NK-92 treated with Interleukin-12 subunit alpha and Interleukin-12 subunit beta, amount 100 ng/mL, for 24 hours (cell line): ENCODE data around the gene CBX2.

ENCODE experiments used
- DNase-seq: peaks from one replicate; lab custom pipeline; 2025; lab: John Stamatoyannopoulos, UW

The CBX2 gene

DNA sequence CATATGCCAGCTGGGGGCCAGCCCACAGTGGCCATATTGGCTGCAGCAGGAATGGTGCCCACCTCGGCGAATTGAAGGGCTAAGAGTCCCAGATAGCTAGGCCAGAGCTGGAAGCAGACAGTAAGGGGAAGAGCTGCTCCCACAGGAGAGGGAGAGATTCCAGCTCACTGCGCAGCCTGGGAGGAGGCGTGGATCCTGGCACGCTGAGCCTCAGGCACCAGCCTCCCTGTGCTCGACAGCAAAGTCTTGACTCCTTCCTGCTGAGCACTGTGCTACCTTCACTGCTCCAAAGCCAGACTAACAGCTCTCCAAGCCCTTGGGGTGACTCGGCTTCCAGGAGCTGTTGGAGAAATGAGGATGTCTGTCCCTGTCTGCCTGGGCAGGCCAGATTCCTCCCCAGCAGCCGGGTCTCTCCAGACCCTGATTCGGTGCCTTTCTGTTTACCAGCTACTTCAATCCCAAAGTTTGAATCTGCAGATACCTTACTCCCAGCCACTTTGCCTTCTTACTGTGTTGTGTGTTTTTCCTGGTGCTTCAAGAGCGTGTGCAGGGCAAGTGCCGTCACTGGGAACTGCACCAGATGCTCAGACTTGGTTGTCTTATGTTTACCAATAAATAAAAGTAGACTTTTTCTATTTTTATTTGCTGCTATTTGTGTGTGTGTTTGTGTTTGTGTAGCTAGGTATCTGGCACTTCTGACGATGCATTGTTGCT, 9.1 kb downstream of the CBX2 start:
- DNase-seq, result no peak

DNA sequence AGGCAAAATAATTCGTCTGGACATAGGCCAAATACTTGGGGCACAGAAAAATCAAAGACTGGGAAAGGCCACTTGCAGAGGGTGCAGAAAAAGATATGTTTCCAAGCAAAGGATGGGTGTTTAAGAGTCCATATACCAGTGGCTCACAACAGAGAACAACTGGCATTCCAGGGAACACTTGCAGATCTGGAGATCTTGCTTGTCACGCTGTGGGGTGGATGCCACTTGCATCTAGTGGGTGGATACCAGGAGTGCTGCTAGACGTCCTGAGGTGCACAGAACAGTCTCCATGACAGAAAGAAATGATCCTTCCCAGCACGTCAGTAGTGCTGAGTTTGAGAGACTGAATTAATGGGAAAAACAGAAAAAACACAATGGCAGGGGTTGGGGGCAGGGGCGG, 10.5 kb downstream of the CBX2 start:
- DNase-seq, result no peak

DNA sequence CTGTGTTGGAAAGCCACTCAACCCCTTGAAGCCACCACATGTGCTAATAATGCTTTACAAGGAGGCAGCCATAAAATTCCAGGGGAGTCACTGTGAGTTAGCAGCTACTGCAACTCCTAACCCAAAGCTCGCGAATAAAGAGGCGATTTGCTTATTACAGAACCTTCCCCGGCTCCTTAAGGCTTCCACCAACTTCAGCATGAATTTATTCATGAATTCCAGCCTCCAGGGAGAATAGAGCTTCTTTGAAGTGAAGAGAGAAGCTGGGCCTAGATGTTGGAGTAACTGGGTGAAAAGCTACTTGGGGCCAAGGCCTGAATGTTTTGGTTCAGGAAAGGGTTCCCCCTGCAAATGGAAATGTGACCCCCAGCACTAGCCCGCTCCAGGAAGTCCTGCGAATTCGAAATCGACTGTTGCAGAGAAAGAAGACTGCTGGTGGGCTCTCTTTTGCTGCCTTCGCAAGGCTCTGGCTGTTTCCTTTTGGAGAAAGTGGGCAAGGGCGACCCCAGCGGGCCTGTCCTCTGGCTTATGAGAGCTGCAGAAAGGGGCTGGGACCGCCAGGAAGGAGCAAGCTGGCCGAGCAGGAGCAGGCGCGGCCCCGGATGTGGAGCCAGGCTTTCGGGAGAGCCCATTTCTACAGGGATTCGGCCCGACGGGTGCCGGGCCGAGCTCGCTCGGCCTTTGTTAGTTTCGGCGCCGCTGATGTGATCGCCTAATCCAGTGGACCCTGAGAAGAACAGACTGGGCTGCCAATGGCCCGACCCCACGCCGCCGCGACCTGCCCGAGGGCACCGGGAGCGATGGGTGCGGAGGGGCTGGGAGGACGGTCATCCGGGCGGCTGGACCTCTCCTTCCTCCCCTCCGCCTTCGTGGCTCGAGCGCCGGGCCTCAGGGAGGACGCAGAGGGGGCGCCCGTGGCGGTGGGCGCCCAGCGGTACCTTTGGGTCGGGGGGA, 11.3 kb downstream of the CBX2 start:
- DNase-seq, result no peak

DNA sequence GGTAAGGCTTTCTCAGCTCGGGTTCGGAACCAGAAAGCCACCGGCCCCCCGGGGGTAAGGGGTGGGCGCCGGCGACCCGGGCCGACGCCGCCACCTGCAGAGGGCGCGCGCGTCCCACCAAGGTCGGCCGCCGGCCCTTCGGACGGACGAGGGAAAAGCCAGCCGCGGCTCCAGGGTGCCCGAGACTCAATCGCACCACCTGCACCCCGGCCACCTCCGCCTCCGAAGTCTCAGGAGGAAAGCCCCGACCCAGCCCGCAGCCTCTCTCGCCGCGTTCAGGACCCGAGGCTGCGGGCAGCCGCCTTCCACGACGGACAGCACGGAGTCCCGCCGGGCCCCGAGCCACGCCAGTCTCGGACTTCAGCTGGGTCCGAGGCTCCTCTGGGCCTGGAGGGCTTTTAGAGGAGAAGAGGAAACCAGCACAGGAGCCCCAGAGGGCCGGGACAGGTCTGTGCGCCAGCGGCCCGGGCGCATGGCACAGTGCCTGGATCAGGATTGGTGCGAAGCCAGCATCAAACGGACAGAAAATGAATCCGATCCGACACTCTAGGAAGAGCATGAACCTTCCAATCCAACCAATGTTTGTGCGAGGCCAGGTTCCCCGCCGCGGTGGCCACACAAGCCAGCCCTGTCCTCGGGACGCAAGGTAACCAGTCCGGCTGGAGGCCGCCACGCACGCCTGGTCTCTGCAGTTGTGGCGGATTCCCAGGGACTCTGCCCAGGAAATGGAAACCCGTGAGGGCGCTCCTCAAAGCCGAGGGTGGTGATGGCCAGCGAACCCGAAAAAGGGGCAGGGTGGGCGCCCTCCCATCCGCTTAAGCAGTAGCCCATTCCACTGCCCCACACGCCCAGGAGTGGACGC, 12.2 kb downstream of the CBX2 start:
- DNase-seq, result no peak

DNA sequence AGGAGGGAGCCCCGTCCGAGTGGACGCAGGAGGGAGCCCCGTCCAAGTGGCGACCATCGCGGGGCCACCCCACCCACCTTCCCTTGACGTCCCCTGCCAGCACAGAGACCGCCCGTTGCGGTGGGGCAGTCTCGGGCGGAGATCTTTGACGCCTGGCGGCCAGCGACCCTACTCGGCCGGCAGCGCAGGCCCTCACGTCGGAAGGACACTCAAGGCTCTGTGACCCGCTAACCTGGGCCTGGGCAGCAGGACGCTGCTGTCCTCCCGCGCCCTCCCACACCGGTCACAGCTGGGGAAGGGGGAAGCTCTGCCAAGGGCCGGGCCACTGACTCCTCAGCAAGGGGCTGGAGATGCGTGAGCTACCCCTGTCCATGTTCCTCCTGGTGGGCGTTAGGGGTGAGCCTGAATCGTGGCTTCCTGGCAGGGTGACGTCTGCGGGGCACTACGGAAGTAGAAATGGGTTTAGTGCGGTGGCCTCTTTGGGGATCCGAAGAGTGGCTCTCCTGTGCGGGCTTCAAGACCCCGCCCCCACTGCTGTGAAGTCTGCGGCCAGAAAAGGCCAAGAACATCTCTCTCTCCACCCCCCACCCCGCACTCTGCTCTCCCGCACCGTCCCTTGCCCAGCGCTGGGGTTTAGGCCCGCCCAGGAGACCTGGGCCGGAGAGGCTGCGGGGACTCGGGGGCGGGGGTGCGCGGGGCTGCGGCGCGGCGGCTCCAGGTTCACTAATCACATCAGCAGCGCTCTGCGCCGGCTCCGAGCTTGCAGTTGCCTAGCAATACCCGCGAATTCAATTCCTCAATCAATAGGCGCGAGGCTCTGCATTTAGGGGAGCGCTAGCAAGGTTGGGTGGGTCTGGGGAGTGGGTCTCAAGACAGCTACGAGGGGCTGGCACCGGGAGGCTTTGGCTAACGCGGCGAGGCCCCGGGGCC, 13.1 kb downstream of the CBX2 start:
- no peak for DNase-seq

DNA sequence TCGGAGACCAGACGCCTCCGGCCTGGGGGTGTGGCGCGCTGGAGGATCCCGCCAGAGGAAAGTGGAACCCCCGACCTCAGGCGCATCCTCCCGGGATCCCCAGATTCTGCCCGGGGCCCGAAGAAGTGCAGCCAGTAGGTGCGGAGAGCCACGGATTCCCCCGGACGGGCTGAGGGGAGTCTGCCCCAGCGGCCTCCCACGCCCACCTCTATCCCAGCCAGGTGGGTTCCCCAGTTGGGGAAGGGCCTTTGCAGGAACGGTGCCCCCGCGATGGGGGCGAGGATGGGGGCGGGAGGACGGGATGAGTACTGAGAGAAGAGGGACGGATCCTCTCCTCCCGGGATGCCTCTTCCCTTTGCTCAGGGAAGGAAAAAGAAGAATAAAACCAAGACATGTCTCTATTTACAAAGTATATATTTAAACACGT, 13.8 kb downstream of the CBX2 start:
- no peak for DNase-seq

DNA sequence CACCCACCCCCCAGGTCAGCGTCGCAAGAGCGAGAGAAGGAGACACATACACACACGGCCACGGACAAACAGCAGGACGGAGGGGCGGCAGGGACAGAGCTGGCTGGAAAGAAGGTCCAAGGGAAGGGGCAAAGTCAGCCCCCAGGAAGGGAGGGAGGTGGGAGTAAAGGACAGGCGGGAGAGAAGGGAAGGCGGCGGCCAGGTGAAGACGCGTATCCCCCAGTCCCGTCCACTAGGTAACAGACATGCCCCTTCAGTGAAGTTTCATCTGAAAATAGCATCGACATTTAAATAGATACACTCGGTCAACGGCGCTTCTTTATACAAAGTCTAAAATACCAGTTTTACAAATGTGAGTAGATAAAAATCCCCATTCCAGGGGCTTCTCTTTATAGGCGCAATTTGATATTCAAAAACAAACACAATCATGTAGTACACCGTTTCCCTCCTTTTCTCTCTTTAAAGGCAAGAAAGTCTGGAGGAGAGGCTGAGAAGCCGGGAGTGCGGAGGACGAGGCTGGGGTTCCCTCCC, 14.5 kb downstream of the CBX2 start:
- no peak for DNase-seq

DNA sequence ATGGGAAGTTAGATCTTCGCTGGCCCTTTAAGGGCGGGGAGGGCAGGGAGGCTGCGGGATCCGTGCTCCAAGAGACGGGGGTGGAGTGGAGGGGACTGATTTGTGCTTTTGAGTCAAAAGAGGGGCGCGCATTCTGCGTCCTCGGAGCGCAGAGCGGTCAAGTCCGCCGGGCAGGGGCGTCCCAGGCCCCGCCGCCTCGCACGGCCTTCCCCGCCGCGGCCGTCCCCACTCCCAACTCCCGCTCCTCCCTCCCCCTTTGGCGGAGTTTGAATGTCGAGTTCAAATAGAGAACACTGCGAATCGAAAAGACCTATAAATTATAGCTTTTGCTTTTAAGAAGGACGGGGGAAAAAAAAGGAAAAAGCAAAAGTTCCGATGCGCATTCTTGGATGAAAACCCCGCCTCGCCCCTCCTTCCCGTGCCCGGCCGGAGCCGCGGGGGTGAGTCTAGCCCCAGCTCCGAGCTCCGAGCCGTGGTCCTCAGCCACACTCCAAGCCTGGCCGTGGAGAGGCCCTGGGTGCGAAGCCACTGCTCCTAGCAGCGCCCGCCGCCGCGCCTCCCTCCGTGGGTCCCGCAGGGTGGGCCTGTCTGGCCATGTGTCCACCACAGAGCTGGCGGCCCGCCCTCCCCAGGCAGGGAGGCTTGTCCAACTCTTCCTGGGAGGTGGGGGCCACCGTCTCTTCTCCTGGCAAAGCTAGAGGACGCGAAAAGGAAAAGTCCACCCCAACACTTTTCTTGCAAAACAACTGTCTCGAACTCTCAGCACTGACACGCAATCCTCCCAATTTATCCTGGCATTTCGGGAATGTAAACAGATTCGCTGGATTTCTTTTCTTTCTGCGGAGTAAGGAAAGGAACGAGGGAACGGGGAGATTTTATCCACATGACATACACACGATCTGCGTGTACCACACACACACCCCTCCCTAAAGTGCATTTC, 15.3 kb downstream of the CBX2 start:
- DNase-seq, result no peak

DNA sequence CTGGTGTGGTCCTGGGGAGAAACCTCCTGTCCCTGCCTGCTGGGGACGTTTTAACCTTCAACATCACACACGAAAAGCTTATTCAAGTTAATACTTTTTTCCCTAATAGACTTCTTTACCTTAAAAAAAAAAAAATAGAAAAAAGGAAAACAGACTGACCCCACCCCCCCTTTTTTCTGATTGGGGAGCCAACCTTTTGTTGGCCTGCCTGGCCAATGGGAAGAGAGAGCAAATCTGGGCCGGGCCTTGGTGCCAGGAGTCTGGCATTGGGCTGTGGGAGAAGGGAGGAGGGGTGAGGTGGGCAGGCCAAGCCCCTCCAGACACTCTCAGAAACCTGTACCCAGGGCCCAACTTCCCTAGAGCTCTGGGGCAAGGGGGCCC, 16.0 kb downstream of the CBX2 start:
- no peak for DNase-seq

DNA sequence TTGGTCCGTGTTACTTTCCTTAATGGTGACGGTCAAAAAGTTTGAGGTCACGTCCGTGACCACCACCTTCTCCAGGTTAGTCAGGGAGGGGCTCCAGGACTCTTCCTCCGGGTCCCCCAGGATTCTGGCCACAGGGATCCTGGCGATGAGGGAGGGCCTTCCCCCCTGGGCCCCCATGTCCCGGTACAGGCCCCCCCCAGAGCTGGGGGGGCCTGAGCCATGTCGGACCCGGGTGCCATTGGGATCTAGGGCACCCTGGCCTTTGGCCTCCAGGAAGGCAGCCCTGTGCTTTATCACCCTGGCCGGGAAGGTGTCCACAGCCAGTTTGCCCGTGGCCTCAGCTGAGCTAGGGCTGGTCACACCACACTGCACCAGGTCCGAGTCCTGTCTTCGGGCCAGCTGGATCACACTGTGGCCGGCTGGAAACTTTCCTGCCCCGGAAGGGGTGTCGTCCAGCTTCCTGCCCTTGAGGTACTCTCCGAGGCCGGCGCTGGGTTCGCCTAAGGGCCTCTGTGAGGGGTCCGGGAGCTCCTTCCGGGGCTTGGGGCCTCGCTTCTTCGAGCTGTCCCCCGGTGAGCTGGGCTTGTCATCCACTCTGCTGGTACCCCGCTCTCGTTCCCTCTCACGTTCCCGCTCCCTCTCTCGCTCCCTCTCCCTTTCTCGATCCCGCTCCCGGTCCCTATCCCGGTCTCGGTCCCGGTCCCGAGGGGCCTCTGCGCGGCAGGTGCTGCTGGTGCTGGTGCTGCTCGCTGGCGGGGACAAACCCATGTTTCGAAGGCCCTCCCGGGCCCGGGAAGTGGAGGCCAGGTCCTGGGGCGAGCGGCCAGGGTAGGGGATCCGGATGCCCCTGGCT, 16.9 kb downstream of the CBX2 start:
- no peak for DNase-seq

DNA sequence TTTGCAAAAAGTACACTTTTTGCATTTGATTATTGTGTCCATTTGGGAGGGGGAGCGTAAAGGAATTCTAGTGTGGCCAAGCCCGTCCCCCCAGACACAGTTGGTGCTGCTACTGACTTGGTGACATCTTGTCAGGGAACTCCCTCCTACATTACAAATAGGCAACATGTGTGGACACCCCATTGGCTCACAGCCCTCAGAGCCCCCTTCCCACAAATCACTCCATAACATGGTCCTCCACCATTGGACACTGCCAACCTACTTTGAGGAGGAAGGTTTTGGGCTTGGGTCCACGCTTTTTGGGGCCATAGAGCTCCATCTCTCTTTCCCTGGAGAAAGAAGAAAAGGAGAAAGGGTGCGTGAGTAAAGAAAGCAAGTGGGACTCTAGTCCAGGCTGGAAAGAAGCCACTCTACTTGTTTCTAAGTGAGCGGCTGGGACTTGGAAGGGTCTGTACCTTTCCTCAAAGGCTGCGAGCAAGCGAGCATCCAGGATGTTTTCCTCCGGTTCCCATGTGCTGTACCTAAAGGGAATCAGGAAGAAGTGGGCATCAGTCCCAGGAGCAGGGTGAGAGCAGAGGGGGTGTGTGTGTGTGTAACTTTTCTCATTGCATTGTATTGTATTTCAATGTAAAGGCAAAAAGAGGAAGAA, 18.0 kb downstream of the CBX2 start:
- DNase-seq, result no peak

DNA sequence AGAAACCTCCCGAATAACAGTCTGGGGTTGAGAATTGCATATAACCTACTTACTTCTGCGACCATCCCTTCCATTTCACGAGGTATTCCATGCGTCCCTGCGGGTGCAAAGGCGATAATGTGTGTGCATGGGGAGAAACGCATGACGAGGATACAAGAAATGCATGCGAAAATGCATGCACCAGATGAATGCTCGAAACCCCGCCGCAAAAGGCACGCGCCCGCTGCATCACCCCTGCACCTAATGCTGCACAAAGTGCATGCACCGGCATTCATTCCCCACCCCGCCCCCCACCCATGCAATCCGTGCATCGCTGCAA, 18.5 kb downstream of the CBX2 start:
- DNase-seq, result no peak

DNA sequence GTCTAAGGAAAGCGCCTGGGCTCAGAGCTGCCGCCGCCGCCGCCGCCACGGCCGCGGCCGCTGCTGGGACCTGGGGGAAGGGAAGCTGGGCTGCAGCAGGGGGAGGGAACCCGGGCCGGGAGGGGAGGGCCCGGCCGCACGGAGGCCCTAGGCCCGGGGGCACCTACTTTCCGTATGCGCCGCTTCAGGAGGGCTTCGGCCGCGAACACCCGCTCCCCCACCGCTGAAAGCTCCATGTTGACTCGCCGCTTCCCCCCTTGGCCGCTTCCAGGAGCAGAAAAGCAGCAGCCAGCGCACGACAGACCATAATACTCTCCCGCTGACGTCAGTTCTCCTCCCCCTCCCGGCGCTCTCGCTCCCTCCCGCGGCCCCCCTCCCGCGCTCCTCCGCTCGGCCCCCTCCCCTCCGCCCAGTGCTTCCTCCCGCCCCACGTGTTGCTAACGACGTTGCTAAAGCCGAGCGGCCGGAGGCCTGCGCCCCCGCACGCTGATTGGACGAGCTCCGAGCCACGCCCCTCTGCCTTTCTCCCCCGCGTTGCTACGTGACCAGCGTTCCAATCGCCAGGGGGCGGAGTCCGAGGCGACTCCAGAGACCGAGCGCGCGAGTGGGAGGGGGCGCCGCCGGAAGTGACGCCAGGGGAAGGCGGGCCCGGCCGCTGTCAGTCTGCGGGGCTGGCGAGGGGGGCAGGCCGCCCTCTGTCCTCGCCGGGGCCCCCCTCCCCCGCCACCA, 19.0 kb downstream of the CBX2 start, which contains the start of gene CBX8:
Gene CBX8, minus strand, starts transcription at position 315 of the 729 bp plus-strand sequence. Its CDS starts 79 bp downstream, at position 236.
- DNase-seq, result peak; percentile 99

DNA sequence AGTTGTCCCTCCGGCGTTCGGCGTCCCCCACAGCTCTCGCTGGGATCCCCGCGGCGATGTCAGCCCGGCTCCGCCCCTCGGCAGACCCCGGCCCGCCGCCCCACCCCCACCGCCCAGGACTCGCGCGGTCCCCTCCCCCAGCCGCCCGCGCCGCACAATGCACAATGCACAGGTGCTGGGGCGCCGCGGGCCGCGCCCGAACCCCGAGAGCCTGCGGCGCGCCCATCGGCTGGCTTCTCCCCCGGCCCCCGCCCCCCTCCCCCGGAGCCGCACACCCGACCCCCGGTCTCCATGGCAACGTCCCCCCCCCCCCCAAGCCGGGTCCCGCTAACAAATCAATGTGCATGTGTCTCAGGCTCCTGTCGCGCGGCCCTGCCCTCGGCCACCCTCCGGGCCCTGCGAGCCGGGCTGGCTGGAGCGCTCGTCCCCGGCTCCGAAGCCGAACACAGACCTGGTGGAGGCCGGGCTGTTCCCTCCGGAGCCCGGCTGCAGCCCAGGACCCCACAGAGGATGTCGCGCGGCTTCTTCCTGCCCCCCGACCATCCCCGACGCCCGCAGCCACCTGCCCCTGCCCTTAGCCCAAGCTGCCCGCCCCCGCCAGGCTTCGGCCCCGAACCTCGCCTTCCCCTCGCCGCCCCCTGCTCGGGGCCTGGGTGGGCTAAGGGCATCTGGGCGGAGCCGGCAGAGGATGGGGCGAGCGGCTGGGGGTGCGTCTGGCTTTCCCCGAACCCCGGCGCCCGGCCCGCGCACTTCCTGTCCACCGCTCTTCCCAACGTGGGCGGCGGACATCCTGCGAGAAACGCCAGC, 19.7 kb downstream of the CBX2 start:
- no peak for DNase-seq

DNA sequence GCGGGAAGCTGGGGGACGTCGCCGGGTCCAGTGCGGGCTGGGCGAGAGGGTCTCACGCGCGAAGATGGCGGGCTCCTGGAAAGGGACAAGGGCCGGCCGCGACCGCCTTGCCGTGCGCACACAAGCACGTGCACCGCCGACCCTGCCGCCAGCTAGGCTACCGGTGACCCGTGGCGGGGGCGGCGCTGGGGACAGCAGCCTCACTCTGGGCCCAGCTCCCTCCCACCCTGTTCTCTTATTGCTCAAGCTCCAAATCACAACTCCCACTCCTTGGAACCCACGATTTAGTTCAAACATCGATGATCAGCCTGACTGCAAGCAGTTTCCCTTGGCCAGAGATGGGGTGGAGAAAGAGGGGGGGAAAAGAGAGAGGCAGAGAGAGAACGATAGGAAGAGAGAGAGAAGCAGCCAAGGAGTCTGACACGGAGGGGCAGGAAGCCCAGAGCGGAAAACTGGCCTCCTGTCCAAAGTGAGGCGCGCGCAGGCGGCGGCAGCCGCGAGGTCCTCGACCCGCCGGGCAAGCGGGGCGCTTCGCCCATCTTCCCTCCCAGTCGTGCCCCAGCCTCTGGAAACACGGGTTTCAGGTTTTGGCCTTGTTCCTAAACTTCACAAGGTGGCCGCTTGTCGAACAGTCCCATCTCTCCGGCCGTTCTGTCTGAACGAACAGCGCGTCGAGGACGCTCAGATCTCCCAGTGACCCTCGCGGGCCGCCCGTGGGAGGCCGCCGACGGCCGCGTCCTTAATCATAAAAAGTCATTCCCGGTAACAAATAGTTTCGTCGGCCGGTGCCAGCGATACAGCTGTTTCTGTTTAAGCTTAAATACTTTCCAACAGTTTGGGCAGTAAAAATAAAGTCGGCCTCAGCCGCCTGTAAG, 20.6 kb downstream of the CBX2 start:
- no peak for DNase-seq

DNA sequence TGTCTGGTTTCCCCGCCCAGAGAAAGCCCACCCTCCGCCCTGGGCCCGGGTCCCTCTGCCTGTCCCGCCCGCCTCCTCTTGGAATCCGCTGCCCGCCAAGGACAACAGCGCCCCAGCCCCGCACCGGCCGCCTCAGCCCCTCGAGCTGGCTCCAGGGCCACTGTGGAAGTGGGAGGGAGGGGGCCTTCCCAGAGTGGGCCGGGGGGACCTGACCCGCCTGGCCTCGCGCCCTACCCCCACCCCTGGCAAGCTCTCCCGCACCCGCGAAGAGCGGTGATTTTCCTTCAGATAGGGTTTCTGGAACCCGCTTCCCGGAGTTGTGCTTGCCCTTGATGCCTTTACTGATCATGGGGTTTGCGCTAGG, 21.2 kb downstream of the CBX2 start:
- no peak for DNase-seq
